HG02943 (cell line): ENCODE measurements around the gene PACS1.

ENCODE experiments used
- ATAC-seq: cut with Tn5 transposase; IDR thresholded peaks from one replicate; pipeline ENCODE4 v1.9.1; 2021; ENCODE audit warnings: mild to moderate bottlenecking, low read depth, moderate library complexity; ENCODE audit not compliant: unreplicated experiment

Gene PACS1

DNA sequence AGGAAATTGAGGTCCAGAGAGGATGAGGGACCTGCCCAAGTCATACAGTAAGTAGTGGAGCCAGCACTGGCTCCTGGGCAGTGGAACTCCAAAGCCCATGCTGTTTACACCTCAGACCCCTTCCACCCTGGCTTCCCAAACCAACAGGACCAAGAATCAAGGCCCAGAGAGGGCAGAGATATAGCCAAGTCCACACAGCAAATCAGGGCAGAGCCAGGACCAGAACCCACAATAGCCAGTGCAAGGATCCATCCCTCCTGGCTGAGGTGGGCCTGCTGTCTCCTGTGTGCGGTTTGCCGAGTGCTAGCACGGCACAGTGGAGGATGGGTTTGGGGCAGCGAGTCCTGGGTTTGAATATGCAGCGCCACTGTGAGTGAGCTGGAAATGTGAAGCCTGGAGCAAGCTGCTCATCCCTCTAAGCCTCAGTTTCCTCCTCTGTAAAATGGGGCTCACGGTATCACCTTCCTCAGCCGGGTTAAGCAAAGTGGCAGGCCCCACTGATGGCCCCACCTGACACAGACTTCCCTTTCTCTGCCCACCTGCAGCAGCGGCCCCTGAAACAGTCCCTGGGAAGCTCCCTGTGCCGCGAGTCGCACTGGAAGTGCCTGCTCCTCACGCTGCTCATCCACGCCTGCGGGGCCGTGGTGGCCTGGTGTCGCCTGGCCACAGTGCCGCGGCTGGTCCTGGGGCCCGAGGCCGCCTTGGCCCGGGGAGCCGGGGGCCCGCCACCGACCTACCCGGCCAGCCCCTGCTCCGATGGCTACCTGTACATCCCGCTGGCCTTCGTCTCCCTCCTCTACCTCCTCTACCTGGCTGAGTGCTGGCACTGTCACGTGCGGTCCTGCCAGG is 223.9 kb downstream of the PACS1 start:
- ATAC-seq: no peak
